Peyer's patch (tissue), 4 donors: ENCODE results near the gene RABAC1.

Experiments
- CTCF ChIP-seq, 6 experiments: fragments of 450-650 bp in 4 of 6; fragments of 200-600 bp in 2 of 6; sonication (generic) in 1 of 6; IDR thresholded peaks; one replicate each; pipeline ENCODE4 v1.5.1; 2017 to 2019; ENCODE audit warnings: antibody characterized with exemption in 6 of 6, mild to moderate bottlenecking in 3 of 6, moderate library complexity in 1 of 6
- POLR2A ChIP-seq, 2 donors: fragments of 450-650 bp; IDR thresholded peaks; one replicate each; pipeline ENCODE4 v1.5.1; 2017; ENCODE audit warnings: antibody characterized with exemption in 2 of 2, mild to moderate bottlenecking in 2 of 2, moderate library complexity in 2 of 2

GRCh38 chr19:41930322-41930722 is 28.8 kb downstream of the RABAC1 start:
- no peak for TF ChIP-seq CTCF (IDR thresholded peaks at IDR 0.05)
- TF ChIP-seq POLR2A (IDR thresholded peaks at IDR 0.05): no peak
